GM20000 (cell line): ENCODE data around the gene HEG1.
"Not testable (repeated sequence)": the region's sequence is repeated elsewhere in the genome, so short reads cannot be mapped to it uniquely, and the experiment has no call there.

Experiments
- DNase-seq: peaks from one replicate; pipeline ENCODE4 v3.0.0; 2012; ENCODE audit warnings: low spot score
- TF ChIP-seq, protein P1 (sequence below): IDR thresholded peaks from 2 replicates; pipeline ENCODE4 v1.5.1; 2012; ENCODE audit warnings: mild to moderate bottlenecking, control low read depth; ENCODE audit errors: extremely low read depth, missing control alignments

HEG1 gene

GRCh38 chr3:124962403-124962940 lies 93.3 kb downstream of the HEG1 start:
- TF ChIP-seq, protein P1, sequence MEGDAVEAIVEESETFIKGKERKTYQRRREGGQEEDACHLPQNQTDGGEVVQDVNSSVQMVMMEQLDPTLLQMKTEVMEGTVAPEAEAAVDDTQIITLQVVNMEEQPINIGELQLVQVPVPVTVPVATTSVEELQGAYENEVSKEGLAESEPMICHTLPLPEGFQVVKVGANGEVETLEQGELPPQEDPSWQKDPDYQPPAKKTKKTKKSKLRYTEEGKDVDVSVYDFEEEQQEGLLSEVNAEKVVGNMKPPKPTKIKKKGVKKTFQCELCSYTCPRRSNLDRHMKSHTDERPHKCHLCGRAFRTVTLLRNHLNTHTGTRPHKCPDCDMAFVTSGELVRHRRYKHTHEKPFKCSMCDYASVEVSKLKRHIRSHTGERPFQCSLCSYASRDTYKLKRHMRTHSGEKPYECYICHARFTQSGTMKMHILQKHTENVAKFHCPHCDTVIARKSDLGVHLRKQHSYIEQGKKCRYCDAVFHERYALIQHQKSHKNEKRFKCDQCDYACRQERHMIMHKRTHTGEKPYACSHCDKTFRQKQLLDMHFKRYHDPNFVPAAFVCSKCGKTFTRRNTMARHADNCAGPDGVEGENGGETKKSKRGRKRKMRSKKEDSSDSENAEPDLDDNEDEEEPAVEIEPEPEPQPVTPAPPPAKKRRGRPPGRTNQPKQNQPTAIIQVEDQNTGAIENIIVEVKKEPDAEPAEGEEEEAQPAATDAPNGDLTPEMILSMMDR, result no peak

DNA sequence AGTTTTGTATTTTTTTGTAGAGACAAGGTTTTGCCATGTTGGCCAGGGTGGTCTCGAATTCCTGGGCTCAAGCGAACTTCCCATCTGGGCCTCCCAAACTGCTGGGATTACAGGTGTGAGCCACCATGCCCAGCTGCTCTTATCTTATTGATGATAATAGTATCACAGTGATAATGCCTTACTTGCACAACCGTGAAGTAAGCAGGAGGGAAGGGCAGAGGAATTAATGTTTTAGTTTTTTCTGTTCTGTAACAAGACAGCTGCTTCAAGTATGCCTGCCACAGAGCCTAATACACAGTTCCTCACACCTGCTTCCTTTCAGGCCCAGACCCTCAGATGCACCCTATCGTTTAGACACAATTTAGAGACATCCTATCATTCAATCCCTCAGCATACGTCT lies 95.1 kb downstream of the HEG1 start:
- TF ChIP-seq, protein P1, result no peak
- no peak for DNase-seq

More at GRCh38 chr3:124962403-124962940, 93.3 kb downstream of the HEG1 start:
- DNase-seq, result no peak

GRCh38 chr3:124960105-124960504 lies 95.7 kb downstream of the HEG1 start:
- TF ChIP-seq, protein P1, result no peak
- DNase-seq, result no peak

DNA sequence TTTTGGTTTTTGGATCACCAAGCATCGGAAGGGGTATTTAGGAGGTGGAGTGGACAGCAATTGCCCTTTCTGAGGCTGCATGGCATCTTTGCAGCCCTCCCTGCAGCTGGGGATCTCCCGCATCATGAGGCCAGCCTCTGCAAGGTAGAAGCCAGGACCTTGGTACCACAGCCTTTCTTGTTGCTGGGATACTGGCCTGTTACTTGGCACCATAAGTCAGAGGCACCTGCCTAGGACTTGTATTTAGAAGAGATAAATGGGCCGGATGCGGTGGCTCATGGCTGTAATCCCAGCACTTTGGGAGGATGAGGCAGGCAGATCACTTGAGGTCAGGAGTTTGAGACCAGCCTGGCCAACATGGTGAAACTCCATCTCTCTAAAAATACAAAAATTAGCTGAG lies 97.8 kb downstream of the HEG1 start:
- DNase-seq, result not testable (repeated sequence)

DNA sequence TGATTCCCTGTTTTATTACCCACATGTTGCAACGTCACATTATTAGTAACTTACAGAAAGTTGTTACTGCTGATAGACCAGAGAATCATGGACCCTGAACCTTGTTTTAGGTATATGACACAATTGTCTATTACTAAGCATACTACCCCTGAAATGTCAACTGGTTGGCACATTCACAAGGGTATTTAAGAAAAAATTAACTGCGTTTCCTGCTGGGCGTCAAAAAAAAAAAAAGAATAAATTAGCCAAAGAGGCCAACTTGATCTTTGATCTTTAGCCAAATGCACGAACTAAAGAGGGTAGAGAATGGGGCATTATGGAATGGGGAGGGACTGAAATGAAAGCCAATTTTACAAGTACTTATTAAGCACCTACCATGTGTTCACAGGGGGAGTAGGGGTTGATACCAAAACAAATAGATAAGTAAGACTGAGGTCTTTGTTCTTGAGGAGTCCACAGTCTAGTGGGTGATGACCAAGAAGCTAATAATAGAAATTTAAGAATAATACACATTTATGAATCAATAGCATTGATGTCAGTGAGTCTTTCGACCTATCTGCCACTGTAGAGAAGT lies 103.4 kb downstream of the HEG1 start:
- DNase-seq, result no peak
- TF ChIP-seq, protein P1, result no peak

DNA sequence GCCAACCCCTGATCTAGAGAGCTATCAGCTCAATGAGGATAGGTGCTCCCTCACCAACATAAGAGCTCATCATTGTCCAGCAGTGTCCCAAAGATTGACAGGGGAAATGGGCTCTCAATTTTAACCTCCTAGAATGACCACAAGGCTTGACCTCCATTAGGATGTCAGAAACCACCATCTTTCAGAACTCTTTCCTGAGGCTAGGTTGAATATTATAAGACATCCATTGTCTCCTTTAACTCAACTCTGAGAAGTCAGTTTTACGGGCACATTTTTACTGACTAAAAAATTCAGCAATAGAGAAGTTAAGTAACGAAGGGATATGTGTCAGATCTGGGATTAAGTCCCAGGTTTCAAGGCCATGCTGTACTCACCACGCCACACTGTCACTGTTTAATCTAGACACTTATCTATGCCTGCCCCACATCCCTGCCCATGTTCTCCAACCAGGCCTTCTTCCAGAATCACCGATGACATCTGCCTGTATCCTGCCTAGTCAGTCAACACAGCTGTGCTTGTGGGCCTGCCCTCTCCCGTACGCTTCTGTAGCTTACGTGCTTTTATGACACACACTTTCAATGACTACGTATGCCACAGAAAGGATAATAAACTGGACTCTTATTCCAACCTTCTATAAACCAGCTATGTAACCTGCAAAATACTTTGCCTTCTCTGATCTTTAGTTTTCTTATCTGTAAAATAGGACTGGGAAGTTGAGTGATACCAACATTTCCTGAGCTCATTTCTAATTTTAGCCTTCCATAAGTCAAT lies 104.1 kb downstream of the HEG1 start:
- TF ChIP-seq, protein P1, result no peak
- no peak for DNase-seq

- no peak for DNase-seq
- TF ChIP-seq, protein P1, result no peak
Observed at GRCh38 chr3:124950026-124950425, 105.8 kb downstream of the HEG1 start.
